ENCODE measurements around the gene USF2.

USF2 gene

DNA sequence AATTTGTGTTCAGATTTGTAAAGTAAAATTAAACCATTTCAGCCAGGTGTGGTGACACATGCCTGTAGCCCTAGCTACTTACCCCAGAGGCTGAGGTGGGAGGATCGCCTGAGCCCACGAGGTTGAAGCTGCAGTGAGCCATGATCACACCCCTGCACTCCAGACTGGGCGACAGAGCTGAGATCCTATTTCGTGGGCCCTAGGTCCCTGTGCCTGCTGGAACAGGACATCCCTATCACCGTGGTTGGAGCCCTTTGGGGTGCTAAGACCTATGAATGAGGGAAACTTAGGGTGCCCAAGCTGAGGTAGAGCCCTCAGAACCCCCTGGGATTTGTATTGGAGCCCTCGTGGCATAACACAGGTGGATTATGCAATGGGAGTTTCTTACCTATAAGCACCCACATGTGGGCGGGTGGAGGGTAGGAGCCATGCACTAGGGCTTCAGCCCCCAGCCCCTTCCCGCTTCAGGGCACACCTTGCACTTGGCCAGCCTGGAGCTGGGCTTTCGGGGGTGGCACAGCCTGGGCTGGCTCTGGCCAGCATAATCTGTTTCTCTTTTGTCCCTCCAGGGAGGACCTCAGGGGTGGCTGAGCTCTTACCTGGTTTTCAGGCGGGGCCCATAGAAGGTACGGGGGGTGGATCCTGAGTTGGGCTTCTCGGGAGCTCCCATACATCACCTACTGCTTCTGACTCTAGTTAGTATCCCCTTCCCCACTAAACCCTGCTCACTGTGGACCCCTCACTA is 7.2 kb upstream of the USF2 start (continued):
- TF ChIP-seq YY1 (tag by site-specific recombination; IDR thresholded peaks at IDR 0.05) = no peak
- no peak for TF ChIP-seq ZNF777 (tag by site-specific recombination; IDR thresholded peaks at IDR 0.05; ENCODE audit: borderline replicate concordance)
- no peak for TF ChIP-seq ZEB2 (tag by site-specific recombination; IDR thresholded peaks at IDR 0.05)
- no peak for TF ChIP-seq HOXA7 (CRISPR knock-in tag; IDR thresholded peaks at IDR 0.05; ENCODE audit: borderline replicate concordance)
- TF ChIP-seq ZNF354C (tag by site-specific recombination; IDR thresholded peaks at IDR 0.05; ENCODE audit: borderline replicate concordance, low read depth) = no peak
- TF ChIP-seq ZNF133 (tag by site-specific recombination; IDR thresholded peaks at IDR 0.05) = no peak
- TF ChIP-seq EGR2 (tag by site-specific recombination; IDR thresholded peaks at IDR 0.05; ENCODE audit: low read depth) = peak; percentile 82
- no peak for TF ChIP-seq ZNF24 (tag by site-specific recombination; IDR thresholded peaks at IDR 0.05)
- TF ChIP-seq ZNF791 (tag by site-specific recombination; IDR thresholded peaks at IDR 0.05) = no peak
- TF ChIP-seq ZNF76 (tag by site-specific recombination; IDR thresholded peaks at IDR 0.05; ENCODE audit: borderline replicate concordance, low read depth) = no peak
- TF ChIP-seq, protein P1, sequence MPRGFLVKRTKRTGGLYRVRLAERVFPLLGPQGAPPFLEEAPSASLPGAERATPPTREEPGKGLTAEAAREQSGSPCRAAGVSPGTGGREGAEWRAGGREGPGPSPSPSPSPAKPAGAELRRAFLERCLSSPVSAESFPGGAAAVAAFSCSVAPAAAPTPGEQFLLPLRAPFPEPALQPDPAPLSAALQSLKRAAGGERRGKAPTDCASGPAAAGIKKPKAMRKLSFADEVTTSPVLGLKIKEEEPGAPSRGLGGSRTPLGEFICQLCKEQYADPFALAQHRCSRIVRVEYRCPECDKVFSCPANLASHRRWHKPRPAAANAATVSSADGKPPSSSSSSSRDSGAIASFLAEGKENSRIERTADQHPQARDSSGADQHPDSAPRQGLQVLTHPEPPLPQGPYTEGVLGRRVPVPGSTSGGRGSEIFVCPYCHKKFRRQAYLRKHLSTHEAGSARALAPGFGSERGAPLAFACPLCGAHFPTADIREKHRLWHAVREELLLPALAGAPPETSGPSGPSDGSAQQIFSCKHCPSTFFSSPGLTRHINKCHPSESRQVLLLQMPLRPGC (tag by site-specific recombination; IDR thresholded peaks at IDR 0.05) = no peak

- Histone ChIP-seq H3K4me3 (ENCODE audit: low read depth, low read length) (no peak overlapping the region), H3K27ac (ENCODE audit: extremely low read depth, low read depth, low read length) (peak overlapping the region; percentile 55), H3K36me3 (ENCODE audit: control insufficient read depth in 2 of 2, insufficient read depth in 1 of 2, low read length in 2 of 2) (peaks cover 57 to 67% of the 10 kb centered on the region in 2 experiments), H3K4me1 (ENCODE audit: control insufficient read depth, insufficient read depth, low read length) (peaks cover 17% of the 10 kb centered on the region), H3K9me3 (ENCODE audit: control insufficient read depth, insufficient read depth, low read depth, low read length) (no peaks in the 10 kb centered on the region)
- POLR2A ChIA-PET = interaction anchor here (0.7 to 5.2 kb wide), 8 partner anchors 7 to 512 kb away, joined by 3 to 35 read pairs (median 5); partner anchors contain the start of gene FXYD7
- TF ChIP-seq ZNF76 (tag by site-specific recombination; IDR thresholded peaks at IDR 0.05; ENCODE audit: borderline replicate concordance, low read depth) (no peak), ZNF513 (tag by site-specific recombination; IDR thresholded peaks at IDR 0.05) (peak; percentile 71), ZIC2 (tag by site-specific recombination; IDR thresholded peaks at IDR 0.05) (peak; percentile 87), ZNF600 (tag by site-specific recombination; IDR thresholded peaks at IDR 0.05) (peak; percentile 98), ZNF341 (tag by site-specific recombination; IDR thresholded peaks at IDR 0.05; ENCODE audit: low read depth) (peak; percentile 85), ZNF24 (tag by site-specific recombination; IDR thresholded peaks at IDR 0.05) (no peak), ZNF248 (tag by site-specific recombination; IDR thresholded peaks at IDR 0.05) (no peak), HOXA7 (CRISPR knock-in tag; IDR thresholded peaks at IDR 0.05; ENCODE audit: borderline replicate concordance) (0 out of 2 replicates have a peak, but pooled peaks have one; percentile 13), ZBTB8A (tag by site-specific recombination; IDR thresholded peaks at IDR 0.05) (peak; percentile 49), ZSCAN16 (tag by site-specific recombination; IDR thresholded peaks at IDR 0.05) (no peak), ZNF10 (tag by site-specific recombination; IDR thresholded peaks at IDR 0.05) (no peak)
- TF ChIP-seq, protein P2, sequence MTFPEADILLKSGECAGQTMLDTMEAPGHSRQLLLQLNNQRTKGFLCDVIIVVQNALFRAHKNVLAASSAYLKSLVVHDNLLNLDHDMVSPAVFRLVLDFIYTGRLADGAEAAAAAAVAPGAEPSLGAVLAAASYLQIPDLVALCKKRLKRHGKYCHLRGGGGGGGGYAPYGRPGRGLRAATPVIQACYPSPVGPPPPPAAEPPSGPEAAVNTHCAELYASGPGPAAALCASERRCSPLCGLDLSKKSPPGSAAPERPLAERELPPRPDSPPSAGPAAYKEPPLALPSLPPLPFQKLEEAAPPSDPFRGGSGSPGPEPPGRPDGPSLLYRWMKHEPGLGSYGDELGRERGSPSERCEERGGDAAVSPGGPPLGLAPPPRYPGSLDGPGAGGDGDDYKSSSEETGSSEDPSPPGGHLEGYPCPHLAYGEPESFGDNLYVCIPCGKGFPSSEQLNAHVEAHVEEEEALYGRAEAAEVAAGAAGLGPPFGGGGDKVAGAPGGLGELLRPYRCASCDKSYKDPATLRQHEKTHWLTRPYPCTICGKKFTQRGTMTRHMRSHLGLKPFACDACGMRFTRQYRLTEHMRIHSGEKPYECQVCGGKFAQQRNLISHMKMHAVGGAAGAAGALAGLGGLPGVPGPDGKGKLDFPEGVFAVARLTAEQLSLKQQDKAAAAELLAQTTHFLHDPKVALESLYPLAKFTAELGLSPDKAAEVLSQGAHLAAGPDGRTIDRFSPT (tag by site-specific recombination; IDR thresholded peaks at IDR 0.05) = peak; percentile 60
- CTCF ChIA-PET = interaction anchor here (0.6 to 3.4 kb wide), 3 partner anchors 148 to 1722 kb away, joined by 3 to 8 read pairs (median 5); no protein-coding TSS in a partner anchor
Observed at GRCh38 chr19:35262101-35262761, 6.5 kb upstream of the USF2 start.

Measured in HEK293 (cell line).